ENCODE measurements around the gene ACOX3. TPM values are rescaled to one million over a fixed set of nuclear protein-coding genes. Genes with fewer than 3 reads are reported as not detected.

Gene ACOX3
- polyA plus RNA-seq, 1 of the 3 experiments (the other 2 are of a cell fraction): 8.4 TPM

GRCh38 chr4:8387194-8387593 lies 53.3 kb downstream of the ACOX3 start:
- no peaks in the 10 kb centered on the region for H3K9me2 ChIP-seq
- H3K36me3 ChIP-seq (replicated peaks in 1 of 2; ENCODE audit: control insufficient read depth in 1 of 2, insufficient read depth in 2 of 2, low read length in 1 of 2): peaks cover 15 to 39% of the 10 kb centered on the region in 2 experiments
- peaks cover 0 to 27% of the 10 kb centered on the region in 2 experiments; a peak in 1 of 4 replicates for H3K4me1 ChIP-seq (ENCODE audit: control insufficient read depth in 1 of 2, insufficient read depth in 2 of 2, low read depth in 1 of 2, low read length in 1 of 2)
- no peak for DNase-seq
- H3F3A ChIP-seq (replicated peaks; ENCODE audit: insufficient read depth): no peaks in the 10 kb centered on the region
- POLR2A ChIA-PET: no interaction called here
- no peaks in the 10 kb centered on the region for H3K9me3 ChIP-seq
- no peak overlapping the region for H3K9ac ChIP-seq
- no peak overlapping the region for H3K27ac ChIP-seq (ENCODE audit: low read depth in 2 of 2, low read length in 1 of 2)
- 97% methylated on average over 20 of the region's 22 CpGs for WGBS (ENCODE audit: low lambda C conversion rate)
- no peaks in the 10 kb centered on the region for H3K79me2 ChIP-seq (ENCODE audit: insufficient read depth)
- H3K4me3 ChIP-seq (ENCODE audit: low read depth in 2 of 2, low read length in 1 of 2): no peak overlapping the region
- H2AFZ ChIP-seq (ENCODE audit: low read depth): no peak overlapping the region
- H3K4me2 ChIP-seq: no peak overlapping the region
- CTCF ChIA-PET: interaction anchor here (1.3 to 2.6 kb wide), 3 partner anchors 15 to 210 kb away, joined by 3 to 11 read pairs (median 7); no protein-coding TSS in a partner anchor
- TF ChIP-seq CHD2 (IDR thresholded peaks at IDR 0.05; ENCODE audit: low read length, partially characterized antibody) (no peak), POLR2AphosphoS5 (IDR thresholded peaks at IDR 0.05; ENCODE audit: low read depth, low read length) (no peak), MXI1 (IDR thresholded peaks at IDR 0.05; ENCODE audit: low read depth, low read length) (no peak), TCF12 (IDR thresholded peaks at IDR 0.05) (no peak), FOXJ3 (CRISPR knock-in tag; IDR thresholded peaks at IDR 0.05) (no peak), RFX5 (IDR thresholded peaks at IDR 0.05; ENCODE audit: low read length) (no peak), NRF1 (IDR thresholded peaks at IDR 0.05; ENCODE audit: low read depth, low read length) (no peak), TEAD4 (IDR thresholded peaks at IDR 0.05; ENCODE audit: borderline replicate concordance, insufficient read depth) (no peak), RAD21 (IDR thresholded peaks at IDR 0.05; ENCODE audit: low read length) (no peak), CTCF (IDR thresholded peaks at IDR 0.05) (no peak), GABPA (IDR thresholded peaks at IDR 0.05; ENCODE audit: low read depth) (no peak), ZBTB33 (IDR thresholded peaks at IDR 0.05; ENCODE audit: borderline replicate concordance, low read depth) (no peak), SMC3 (IDR thresholded peaks at IDR 0.05; ENCODE audit: low read depth, low read length) (no peak), NFIC (IDR thresholded peaks at IDR 0.05; ENCODE audit: borderline replicate concordance) (no peak), RXRA (IDR thresholded peaks at IDR 0.05; ENCODE audit: borderline replicate concordance, low read depth) (no peak), EP300 (IDR thresholded peaks at IDR 0.05; ENCODE audit: borderline replicate concordance in 1 of 2, low read depth in 1 of 2, low read length in 1 of 2) (no peak), JUND (IDR thresholded peaks at IDR 0.05) (no peak), EZH2phosphoT487 (IDR thresholded peaks at IDR 0.05; ENCODE audit: borderline replicate concordance, low read depth) (no peak)
- TF ChIP-seq, protein P1, sequence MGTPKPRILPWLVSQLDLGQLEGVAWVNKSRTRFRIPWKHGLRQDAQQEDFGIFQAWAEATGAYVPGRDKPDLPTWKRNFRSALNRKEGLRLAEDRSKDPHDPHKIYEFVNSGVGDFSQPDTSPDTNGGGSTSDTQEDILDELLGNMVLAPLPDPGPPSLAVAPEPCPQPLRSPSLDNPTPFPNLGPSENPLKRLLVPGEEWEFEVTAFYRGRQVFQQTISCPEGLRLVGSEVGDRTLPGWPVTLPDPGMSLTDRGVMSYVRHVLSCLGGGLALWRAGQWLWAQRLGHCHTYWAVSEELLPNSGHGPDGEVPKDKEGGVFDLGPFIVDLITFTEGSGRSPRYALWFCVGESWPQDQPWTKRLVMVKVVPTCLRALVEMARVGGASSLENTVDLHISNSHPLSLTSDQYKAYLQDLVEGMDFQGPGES (IDR thresholded peaks at IDR 0.05; ENCODE audit: low read depth, low read length): no peak
- TF ChIP-seq, protein P2, sequence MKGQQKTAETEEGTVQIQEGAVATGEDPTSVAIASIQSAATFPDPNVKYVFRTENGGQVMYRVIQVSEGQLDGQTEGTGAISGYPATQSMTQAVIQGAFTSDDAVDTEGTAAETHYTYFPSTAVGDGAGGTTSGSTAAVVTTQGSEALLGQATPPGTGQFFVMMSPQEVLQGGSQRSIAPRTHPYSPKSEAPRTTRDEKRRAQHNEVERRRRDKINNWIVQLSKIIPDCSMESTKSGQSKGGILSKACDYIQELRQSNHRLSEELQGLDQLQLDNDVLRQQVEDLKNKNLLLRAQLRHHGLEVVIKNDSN (IDR thresholded peaks at IDR 0.05; ENCODE audit: borderline replicate concordance, low read depth): no peak
- H3K27me3 ChIP-seq (ENCODE audit: insufficient read depth): no peaks in the 10 kb centered on the region
- no peaks in the 10 kb centered on the region for H4K20me1 ChIP-seq (ENCODE audit: insufficient read depth)
